ENCODE data around the gene MAP4K1. TPM values are rescaled to one million over a fixed set of nuclear protein-coding genes. Genes with fewer than 3 reads are reported as not detected.

Gene MAP4K1
- total RNA-seq, 1 experiment from 2014 or later = 3.5 TPM

DNA sequence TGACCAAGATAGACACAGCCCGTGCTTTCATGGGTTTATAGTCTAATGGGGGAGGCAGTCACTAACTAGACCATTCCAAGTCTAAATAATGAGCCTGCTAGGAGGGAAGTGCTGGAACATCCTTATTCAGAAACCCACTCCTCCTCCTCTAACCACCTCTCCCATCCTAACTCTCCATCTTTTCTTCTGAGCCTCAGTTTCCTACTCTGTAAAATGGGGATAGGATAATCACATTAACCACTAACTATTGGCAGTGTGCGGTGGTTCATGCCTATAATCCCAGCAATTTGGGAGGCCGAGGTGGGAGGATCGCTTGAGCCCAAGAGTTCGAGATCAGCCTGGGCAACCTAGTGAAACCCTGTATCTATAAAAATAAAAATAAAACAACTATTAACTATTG is 68.7 kb downstream of the MAP4K1 start:
- Histone ChIP-seq H3F3A (ENCODE audit: insufficient read depth, low read depth) (peaks cover 18% of the 10 kb centered on the region), H3K36me3 (ENCODE audit: low read depth) (no peaks in the 10 kb centered on the region), H3K4me2 (no peak overlapping the region), H3K4me1 (replicated peaks; ENCODE audit: insufficient read depth) (peaks cover 15% of the 10 kb centered on the region), H3K27me3 (ENCODE audit: insufficient read depth, low read depth) (no peaks in the 10 kb centered on the region), H2AFZ (no peak overlapping the region), H3K4me3 (no peak overlapping the region), H3K27ac (no peak overlapping the region), H3K79me2 (ENCODE audit: low read depth) (no peaks in the 10 kb centered on the region), H4K20me1 (ENCODE audit: insufficient read depth) (no peaks in the 10 kb centered on the region), H3K9me3 (ENCODE audit: insufficient read depth, low read depth) (no peaks in the 10 kb centered on the region), H3K9me2 (ENCODE audit: insufficient read depth) (no peaks in the 10 kb centered on the region)
- ChIA-PET CTCF (no interaction called here), POLR2A (ENCODE audit: unreplicated experiment) (no interaction called here)
- no peak for DNase-seq
- BruUV-seq (replicated peaks) = no TSS peak
- intact Hi-C loops (cut with micrococcal nuclease; ENCODE audit: unreplicated experiment) = no loop called here
- no peak for TF ChIP-seq EZH2 (IDR thresholded peaks at IDR 0.05; ENCODE audit: low read depth)
- TF ChIP-seq, protein P1, sequence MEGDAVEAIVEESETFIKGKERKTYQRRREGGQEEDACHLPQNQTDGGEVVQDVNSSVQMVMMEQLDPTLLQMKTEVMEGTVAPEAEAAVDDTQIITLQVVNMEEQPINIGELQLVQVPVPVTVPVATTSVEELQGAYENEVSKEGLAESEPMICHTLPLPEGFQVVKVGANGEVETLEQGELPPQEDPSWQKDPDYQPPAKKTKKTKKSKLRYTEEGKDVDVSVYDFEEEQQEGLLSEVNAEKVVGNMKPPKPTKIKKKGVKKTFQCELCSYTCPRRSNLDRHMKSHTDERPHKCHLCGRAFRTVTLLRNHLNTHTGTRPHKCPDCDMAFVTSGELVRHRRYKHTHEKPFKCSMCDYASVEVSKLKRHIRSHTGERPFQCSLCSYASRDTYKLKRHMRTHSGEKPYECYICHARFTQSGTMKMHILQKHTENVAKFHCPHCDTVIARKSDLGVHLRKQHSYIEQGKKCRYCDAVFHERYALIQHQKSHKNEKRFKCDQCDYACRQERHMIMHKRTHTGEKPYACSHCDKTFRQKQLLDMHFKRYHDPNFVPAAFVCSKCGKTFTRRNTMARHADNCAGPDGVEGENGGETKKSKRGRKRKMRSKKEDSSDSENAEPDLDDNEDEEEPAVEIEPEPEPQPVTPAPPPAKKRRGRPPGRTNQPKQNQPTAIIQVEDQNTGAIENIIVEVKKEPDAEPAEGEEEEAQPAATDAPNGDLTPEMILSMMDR (conservative IDR thresholded peaks at IDR 0.05) = no peak

DNA sequence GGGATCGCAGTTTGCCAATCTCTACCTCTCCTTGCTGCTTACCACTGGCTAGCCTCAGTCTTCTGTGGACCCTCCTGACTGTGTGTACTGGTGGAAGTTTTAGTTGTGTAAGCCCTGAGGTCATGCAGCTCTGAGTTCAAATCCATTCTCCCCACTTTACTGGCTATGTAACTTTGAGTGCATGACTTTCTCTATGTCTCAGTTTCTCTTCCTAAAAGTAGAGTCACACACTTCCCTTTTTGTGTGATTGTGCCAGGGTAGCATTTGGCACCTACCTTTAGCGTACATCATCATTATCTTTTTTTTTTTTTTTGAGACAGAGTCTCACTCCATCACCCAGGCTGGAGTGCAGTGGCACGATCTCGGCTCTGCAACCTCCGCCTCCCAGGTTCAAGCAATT is 70.3 kb downstream of the MAP4K1 start:
- Histone ChIP-seq H3K9me3 (ENCODE audit: insufficient read depth, low read depth) (no peaks in the 10 kb centered on the region), H3K27ac (no peak overlapping the region), H3K27me3 (ENCODE audit: insufficient read depth, low read depth) (no peaks in the 10 kb centered on the region), H3K4me3 (no peak overlapping the region), H3K36me3 (ENCODE audit: low read depth) (no peaks in the 10 kb centered on the region), H3K4me2 (no peak overlapping the region), H3K4me1 (replicated peaks; ENCODE audit: insufficient read depth) (peaks cover 17% of the 10 kb centered on the region), H4K20me1 (ENCODE audit: insufficient read depth) (no peaks in the 10 kb centered on the region), H3K9me2 (ENCODE audit: insufficient read depth) (no peaks in the 10 kb centered on the region), H3K79me2 (ENCODE audit: low read depth) (no peaks in the 10 kb centered on the region), H2AFZ (no peak overlapping the region), H3F3A (ENCODE audit: insufficient read depth, low read depth) (peaks cover 29% of the 10 kb centered on the region)
- ChIA-PET POLR2A (ENCODE audit: unreplicated experiment) (interaction anchor here (0.6 kb wide), 1 partner anchor 100 kb away, joined by 4 read pairs; the partner anchor contains the start of gene ACTN4), CTCF (interaction anchor here (0.7 kb wide), 1 partner anchor 258 kb away, joined by 11 read pairs; no protein-coding TSS in a partner anchor)
- intact Hi-C loops (cut with micrococcal nuclease; ENCODE audit: unreplicated experiment) = no loop called here
- TF ChIP-seq EZH2 (IDR thresholded peaks at IDR 0.05; ENCODE audit: low read depth) = no peak
- TF ChIP-seq, protein P1 (conservative IDR thresholded peaks at IDR 0.05) = no peak
- DNase-seq = no peak
- no TSS peak for BruUV-seq (replicated peaks)

DNA sequence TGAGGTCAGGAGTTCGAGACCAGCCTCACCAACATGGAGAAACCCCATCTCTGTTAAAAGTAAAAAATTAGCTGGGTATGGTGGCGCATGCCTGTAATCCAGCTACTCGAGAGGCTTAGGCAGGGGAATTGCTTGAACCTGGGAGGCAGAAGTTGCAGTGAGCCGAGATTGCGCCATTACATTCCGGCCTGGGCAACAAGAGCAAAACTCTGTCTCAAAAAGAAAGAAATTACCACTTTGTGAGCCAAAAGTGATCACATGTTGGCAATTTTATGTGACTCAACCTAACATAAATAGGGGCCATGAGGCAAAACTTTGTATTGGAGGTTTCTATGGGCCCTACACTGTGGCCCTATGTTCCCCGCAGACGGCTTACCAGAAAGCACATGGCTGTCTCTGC is 72.2 kb downstream of the MAP4K1 start:
- intact Hi-C loops (cut with micrococcal nuclease; ENCODE audit: unreplicated experiment) = no loop called here
- Histone ChIP-seq H3K9me3 (ENCODE audit: insufficient read depth, low read depth) (no peaks in the 10 kb centered on the region), H4K20me1 (ENCODE audit: insufficient read depth) (no peaks in the 10 kb centered on the region), H3K27ac (no peak overlapping the region), H3F3A (ENCODE audit: insufficient read depth, low read depth) (peaks cover 29% of the 10 kb centered on the region), H3K27me3 (ENCODE audit: insufficient read depth, low read depth) (no peaks in the 10 kb centered on the region), H3K4me2 (no peak overlapping the region), H3K79me2 (ENCODE audit: low read depth) (no peaks in the 10 kb centered on the region), H2AFZ (no peak overlapping the region), H3K9me2 (ENCODE audit: insufficient read depth) (no peaks in the 10 kb centered on the region), H3K4me3 (no peak overlapping the region), H3K36me3 (ENCODE audit: low read depth) (no peaks in the 10 kb centered on the region), H3K4me1 (replicated peaks; ENCODE audit: insufficient read depth) (peaks cover 17% of the 10 kb centered on the region)
- no TSS peak for BruUV-seq (replicated peaks)
- ChIA-PET POLR2A (ENCODE audit: unreplicated experiment) (interaction anchor here (0.5 kb wide), 1 partner anchor 34 kb away, joined by 7 read pairs; no protein-coding TSS in a partner anchor), CTCF (no interaction called here)
- no peak for DNase-seq
- TF ChIP-seq, protein P1 (conservative IDR thresholded peaks at IDR 0.05) = no peak
- no peak for TF ChIP-seq EZH2 (IDR thresholded peaks at IDR 0.05; ENCODE audit: low read depth)
